Peyer's patch (tissue), 4 donors: ENCODE results near the gene OTUD6A.

Experiments used
- CTCF ChIP-seq, 6 experiments: fragments of 450-650 bp in 4 of 6; fragments of 200-600 bp in 2 of 6; sonication (generic) in 1 of 6; IDR thresholded peaks; one replicate each; pipeline ENCODE4 v1.5.1; 2017 to 2019; ENCODE audit warnings: antibody characterized with exemption in 6 of 6, mild to moderate bottlenecking in 3 of 6, moderate library complexity in 1 of 6
- POLR2A ChIP-seq, 2 donors: fragments of 450-650 bp; IDR thresholded peaks; one replicate each; pipeline ENCODE4 v1.5.1; 2017; ENCODE audit warnings: antibody characterized with exemption in 2 of 2, mild to moderate bottlenecking in 2 of 2, moderate library complexity in 2 of 2

GRCh38 chrX:70016513-70016912, 45.7 kb upstream of the OTUD6A start:
- TF ChIP-seq CTCF (IDR thresholded peaks at IDR 0.05) (no peak), POLR2A (IDR thresholded peaks at IDR 0.05) (no peak)
